ENCODE results near the gene POLR2I.
"Not testable (repeated sequence)": the region's sequence is repeated elsewhere in the genome, so short reads cannot be mapped to it uniquely, and the experiment has no call there.

POLR2I gene

DNA sequence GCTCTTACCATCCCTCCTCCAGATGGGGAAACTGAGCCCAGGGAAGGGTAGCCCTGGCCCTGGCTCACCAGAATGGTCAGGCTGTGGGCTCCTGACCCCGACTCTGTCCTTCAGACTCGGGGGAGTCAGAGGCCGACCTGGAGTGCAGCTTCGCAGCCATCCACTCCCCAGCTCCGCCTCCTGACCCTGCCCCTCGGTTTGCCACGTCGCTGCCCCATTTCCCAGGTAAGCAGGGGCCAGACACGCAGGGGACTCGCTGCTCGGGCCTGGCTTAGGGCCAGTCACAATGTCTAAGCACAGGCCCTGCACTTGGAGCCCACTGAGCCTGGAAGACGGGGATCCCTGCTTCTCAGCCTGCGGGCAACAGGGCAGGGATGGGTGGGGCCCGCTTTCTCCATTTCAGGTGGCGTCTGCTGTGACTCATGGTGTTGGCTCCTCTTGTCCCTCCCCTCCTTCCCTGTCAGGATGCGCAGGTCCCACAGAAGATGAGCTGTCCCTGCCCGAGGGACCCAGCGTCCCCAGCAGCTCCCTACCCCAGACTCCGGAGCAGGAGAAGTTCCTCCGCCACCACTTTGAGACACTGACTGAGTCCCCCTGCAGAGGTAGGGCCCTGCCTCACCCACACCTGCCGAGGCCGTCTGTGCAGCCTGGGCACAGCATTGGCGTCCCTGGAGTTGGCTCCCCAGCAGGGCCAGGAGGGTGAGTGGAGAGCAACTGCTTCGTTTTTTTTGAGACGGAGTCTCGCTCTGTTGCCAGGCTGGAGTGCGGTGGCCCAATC is 12.9 kb downstream of the POLR2I start:
- no peak for DNase-seq (ENCODE audit: low read depth, low spot score)

- no peak for DNase-seq (ENCODE audit: low read depth, low spot score)
Observed at GRCh38 chr19:36100476-36100875, 14.2 kb downstream of the POLR2I start.

DNA sequence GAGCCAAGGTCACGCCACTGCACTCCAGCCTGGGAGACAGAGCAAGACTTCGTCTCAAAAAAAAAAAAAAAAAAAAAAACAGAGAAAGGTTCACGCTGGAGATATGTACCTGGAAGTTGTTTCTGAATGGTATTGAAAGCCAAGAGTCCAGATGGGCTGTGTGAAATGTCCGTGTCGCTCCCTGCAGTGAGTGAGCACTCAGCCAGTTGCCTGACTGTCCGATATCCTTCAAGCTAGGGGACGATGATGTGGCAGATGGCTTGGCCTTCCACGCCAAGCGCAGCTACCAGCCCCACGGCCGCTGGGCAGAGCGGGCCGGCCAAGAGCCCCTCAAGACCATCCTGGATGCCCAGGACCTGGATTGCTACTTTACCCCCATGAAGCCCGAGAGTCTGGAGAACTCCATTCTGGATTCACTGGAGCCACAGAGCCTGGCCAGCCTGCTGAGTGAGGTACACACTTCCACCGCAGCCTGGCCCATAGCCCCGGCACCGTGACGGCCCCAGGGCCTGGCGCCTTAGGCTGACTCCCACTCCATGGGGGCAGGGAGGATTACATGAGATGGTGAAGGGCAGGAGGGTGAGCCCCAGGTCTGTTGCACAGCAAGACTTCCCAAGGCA is 15.4 kb downstream of the POLR2I start:
- DNase-seq (ENCODE audit: low read depth, low spot score): no peak

GRCh38 chr19:36097036-36097435 is 17.6 kb downstream of the POLR2I start:
- no peak for DNase-seq (ENCODE audit: low read depth, low spot score)

DNA sequence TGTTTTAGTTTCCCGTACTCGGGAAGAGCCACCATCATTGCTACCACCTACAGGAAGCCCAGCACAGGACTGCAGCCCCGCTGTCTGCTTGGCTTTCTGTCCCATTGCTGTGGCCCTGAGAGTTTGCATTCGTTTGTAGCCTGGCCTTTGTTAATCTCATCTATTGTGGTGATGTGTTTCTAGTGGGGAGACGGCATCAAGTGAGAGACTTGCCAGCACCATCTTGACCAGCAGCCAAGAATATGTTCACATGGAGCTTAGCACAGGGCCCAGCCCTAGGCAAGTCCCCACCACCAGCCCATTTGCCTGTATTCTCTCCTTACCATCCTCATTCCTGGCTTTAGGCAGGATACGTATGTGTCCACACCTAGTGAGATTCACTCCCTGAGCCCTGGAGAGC is 21.0 kb downstream of the POLR2I start:
- DNase-seq (ENCODE audit: low read depth, low spot score): peak; percentile 42

- DNase-seq (ENCODE audit: low read depth, low spot score): no peak
Observed at GRCh38 chr19:36093146-36093662, 21.5 kb downstream of the POLR2I start.

DNA sequence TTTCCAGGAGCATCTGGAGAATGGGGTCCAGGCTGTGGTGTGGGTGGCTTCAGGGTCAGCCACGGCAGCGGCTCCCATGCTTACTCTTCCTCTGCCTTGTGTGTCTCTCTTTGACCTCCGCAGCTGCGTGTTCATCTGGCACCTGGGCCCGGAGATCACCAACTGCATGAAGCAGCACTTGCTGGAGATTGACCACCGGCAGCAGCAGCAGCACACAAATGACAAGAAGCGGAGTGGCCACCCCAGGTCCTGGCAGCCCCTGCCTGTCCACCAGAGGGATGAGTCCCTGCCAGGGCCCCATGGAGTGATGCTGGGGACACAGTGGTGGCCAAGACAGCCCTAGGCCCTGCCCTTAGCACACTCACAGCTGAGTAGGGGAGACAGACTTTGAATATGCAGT is 22.1 kb downstream of the POLR2I start:
- no peak for DNase-seq (ENCODE audit: low read depth, low spot score)

- no peak for DNase-seq (ENCODE audit: low read depth, low spot score)
Observed at GRCh38 chr19:36090910-36091695, 23.6 kb downstream of the POLR2I start.

- no peak for DNase-seq (ENCODE audit: low read depth, low spot score)
Observed at GRCh38 chr19:36089847-36090246, 24.8 kb downstream of the POLR2I start.

GRCh38 chr19:36086326-36086725 is 28.3 kb downstream of the POLR2I start:
- DNase-seq (ENCODE audit: low read depth, low spot score): no peak

- DNase-seq (ENCODE audit: low read depth, low spot score): no peak
Observed at GRCh38 chr19:36084231-36085009, 30.3 kb downstream of the POLR2I start.

GRCh38 chr19:36082916-36083315 is 31.8 kb downstream of the POLR2I start:
- no peak for DNase-seq (ENCODE audit: low read depth, low spot score)

DNA sequence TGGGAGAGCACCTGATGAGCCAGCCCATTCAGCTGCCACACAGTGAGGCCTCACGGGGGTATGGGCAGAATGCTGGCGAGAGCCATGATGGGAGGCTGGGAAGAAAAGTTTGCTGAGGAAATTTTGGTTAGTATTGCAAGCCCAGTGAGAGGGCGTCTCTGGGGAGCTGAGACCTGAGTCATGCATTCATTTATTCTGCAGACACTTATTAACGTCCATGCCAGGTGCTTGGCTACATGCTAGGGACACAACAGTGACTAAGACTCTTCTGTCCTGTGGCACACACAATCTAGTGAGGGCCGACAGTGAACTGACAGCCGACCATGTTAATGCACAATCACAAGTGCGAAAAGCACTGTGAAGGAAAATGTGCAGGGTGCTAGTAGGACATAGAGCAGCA is 32.8 kb downstream of the POLR2I start:
- no peak for DNase-seq (ENCODE audit: low read depth, low spot score)

GRCh38 chr19:36081385-36081784 is 33.3 kb downstream of the POLR2I start:
- no peak for DNase-seq (ENCODE audit: low read depth, low spot score)

DNA sequence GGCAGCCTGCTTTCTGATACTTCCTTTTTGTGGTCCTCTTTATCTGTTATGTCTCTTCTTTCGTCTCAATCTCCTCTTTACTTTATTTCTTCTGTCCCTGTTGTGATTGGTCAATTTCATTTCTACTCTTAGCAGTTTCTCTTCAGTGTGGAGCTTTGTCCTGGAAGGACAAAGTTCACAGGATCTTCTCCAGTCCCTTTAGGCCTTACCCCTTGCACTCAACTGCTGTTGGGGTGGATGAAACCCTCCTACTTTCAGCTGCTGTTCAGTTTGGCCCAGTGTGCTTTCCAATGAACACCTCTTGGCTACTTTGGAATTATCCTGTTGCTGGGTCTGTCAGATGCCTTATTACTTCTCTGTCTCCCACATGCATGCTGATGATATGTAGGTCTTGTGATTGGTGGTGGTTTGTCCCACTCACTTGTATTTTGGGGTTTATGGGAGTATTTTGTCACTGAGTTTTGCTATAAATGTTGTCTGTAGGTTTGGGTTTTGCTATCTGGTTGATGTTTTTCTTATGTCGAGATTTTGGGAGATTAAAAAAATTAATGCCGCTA is 35.2 kb downstream of the POLR2I start:
- DNase-seq (ENCODE audit: low read depth, low spot score): no peak

- no peak for DNase-seq (ENCODE audit: low read depth, low spot score)
Observed at GRCh38 chr19:36073121-36073876, 41.4 kb downstream of the POLR2I start.

DNA sequence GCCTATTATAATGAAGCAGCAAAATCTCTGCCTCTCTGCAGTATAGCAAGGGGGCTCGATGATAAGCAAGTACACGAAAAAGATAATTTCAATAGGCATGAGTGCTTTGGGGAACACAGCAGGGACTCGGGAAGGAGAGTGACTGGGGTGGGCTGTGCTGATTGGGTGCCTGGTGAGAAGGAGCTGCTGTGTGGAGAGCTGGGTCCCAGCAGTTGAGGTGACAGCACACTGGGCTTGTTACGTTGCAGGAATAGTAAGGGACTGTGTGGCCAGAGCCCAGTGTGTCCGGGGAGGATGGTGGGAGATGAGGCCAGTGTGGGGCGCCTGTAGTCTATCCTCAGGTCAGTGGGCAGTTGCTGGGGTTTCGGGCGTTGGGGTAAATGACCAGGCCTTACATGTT is 42.6 kb downstream of the POLR2I start:
- DNase-seq (ENCODE audit: low read depth, low spot score): no peak

- not testable (repeated sequence) for DNase-seq (ENCODE audit: low read depth, low spot score)
Observed at GRCh38 chr19:36068810-36069499, 45.7 kb downstream of the POLR2I start.

GRCh38 chr19:36067681-36068080 is 47.0 kb downstream of the POLR2I start:
- no peak for DNase-seq (ENCODE audit: low read depth, low spot score)

GRCh38 chr19:36064826-36065225 is 49.8 kb downstream of the POLR2I start:
- no peak for DNase-seq (ENCODE audit: low read depth, low spot score)

Data from astrocyte of the hippocampus (primary cell).